CD4-positive, alpha-beta T cell treated with Interleukin-12 subunit alpha and Interleukin-12 subunit beta, for 1 hour (primary cell): ENCODE results near the gene PAEP.

ENCODE experiments used
- DNase-seq: peaks from one replicate; pipeline ENCODE4 v3.0.0-alpha.2; 2020

Gene PAEP

GRCh38 chr9:135580664-135581380 lies 19.3 kb downstream of the PAEP start:
- no peak for DNase-seq

DNA sequence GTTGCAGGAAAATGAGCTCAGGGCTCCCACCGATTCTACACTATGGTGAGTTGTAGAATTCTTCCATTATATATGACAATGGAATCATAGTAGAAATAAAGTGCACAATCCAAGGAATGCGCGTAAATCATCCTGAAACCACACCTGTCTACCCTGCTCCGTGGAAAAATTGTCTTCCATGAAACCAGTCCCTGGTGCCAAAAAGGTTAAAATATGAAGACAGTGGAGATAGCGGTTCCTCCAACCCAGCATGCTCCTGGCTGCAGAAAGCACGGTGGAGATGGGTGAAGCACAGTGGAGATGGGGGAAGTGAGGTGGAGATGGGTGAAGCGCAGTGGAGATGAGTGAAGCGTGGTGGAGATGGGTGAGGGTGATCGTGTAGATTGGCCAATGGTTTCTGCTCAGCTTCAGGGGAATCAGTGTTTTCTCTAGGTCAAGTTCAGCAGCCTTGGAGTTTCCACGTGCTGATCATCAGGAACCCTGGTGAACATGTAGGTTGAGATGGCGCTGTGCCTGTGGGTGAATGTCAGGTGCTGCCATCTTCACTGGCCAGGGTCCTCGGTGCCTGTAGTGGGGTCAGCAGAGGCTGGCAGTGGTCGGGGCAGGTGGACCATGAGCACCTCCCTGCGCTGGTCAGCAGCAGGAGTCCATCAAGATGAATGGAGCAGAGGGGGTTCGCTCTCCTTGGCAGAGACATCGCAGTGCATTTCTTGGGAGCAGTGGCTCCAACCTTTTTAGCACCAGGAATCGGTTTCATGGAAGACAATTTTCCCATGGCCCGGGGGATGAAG lies 20.3 kb downstream of the PAEP start:
- DNase-seq, result no peak

GRCh38 chr9:135582541-135582940 lies 21.0 kb downstream of the PAEP start:
- DNase-seq, result no peak

- DNase-seq, result no peak
Observed at GRCh38 chr9:135582966-135583687, 21.6 kb downstream of the PAEP start.

GRCh38 chr9:135583688-135584011 lies 22.1 kb downstream of the PAEP start:
- no peak for DNase-seq

DNA sequence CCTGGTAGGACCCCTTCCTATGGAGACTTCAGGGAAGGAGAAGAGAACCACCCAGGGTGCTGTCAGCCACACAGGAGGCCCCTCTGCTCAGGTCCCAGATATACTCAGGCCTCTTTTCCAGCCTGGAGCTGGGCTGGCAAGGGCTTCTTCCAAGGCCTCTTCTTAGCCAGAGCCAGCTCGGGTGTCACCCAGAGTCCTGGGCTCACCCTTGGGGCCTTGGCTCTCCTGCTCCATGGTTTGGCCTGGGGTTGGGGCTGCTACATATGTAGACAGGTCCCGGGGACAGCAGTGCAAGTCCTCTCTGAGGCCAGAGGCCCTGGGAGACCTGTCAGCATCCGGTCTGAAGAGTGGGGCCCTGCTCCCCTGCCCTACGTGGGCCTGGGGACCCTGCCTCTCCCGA lies 22.8 kb downstream of the PAEP start:
- no peak for DNase-seq

- DNase-seq, result no peak
Observed at GRCh38 chr9:135584934-135585333, 23.4 kb downstream of the PAEP start.

DNA sequence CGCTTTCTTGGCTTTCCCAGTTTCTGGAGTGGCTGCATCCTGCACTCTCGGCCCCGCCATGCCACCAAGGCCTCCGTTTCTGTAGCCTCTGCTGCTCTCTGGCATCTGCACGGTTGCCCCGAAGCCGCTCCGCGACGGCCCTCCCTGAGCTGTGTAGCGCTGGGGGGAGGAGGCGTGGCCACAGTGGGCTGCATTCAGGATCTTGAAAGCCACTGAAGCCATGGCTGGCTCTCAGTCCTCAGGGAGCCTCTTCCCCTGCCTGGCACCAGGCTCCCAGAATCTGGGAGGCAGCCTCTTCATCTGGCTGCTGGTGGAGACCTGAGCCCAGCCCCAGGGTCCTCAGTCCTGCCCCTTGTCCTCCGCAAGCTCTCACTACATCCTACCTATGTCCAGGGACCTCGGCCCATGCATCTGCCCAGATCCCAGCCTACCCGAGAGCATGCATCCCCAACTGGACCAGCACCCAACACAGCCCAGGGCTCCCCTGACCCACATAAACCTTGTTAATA lies 25.1 kb downstream of the PAEP start:
- no peak for DNase-seq

GRCh38 chr9:135587658-135588057 lies 26.1 kb downstream of the PAEP start:
- no peak for DNase-seq

DNA sequence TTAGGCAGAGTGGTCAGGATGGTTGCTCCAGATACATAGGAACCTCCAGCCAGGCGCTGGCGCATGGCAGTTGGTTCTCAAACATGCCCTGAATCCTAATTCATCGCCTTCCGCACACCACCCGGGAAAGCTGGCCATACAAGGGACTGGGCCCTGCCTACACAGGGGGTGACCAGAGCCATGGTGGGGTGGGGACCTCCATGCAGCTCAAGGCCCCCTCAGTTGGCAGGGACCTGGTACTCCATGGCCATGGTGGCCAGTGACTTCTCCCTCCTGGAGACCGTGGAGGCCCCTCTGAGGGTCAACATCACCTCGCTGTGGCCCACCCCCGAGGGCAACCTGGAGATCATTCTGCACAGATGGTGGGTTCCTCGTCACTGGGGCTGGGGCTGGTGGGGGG lies 26.8 kb downstream of the PAEP start:
- DNase-seq, result no peak

DNA sequence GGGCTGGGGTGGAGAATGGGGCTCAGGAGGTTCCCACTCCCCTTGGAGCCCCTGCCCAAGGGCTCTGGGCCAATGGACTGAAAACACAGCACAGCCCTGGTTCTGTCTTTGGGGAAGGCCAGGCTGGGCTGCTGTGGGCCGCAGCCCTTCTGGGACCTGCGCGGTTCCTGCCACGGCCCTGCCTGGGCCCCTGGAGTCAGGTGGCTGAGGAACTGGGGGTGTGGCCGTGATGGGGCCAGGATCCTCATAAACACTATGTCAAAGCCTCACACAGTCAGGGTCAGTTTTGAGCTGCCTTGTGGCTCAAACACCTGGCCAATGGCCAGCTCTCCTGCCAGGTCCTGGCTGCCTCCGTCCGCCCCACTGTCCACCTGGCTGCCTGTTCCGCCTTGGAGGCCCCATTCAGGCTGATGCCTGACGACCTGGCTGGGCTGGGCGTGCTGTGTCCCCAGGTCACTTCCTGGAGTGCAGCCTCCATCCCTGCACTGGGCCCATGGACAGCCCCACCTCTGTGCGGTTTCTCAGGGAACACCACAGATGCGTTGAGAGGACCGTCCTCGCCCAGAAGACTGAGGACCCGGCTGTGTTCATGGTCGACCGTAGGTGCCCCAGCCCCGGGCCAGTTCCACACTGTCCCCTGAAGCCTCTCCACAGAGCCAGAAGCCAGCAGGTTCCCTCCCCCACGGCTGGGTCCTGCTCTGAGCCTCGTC lies 27.5 kb downstream of the PAEP start:
- no peak for DNase-seq

DNA sequence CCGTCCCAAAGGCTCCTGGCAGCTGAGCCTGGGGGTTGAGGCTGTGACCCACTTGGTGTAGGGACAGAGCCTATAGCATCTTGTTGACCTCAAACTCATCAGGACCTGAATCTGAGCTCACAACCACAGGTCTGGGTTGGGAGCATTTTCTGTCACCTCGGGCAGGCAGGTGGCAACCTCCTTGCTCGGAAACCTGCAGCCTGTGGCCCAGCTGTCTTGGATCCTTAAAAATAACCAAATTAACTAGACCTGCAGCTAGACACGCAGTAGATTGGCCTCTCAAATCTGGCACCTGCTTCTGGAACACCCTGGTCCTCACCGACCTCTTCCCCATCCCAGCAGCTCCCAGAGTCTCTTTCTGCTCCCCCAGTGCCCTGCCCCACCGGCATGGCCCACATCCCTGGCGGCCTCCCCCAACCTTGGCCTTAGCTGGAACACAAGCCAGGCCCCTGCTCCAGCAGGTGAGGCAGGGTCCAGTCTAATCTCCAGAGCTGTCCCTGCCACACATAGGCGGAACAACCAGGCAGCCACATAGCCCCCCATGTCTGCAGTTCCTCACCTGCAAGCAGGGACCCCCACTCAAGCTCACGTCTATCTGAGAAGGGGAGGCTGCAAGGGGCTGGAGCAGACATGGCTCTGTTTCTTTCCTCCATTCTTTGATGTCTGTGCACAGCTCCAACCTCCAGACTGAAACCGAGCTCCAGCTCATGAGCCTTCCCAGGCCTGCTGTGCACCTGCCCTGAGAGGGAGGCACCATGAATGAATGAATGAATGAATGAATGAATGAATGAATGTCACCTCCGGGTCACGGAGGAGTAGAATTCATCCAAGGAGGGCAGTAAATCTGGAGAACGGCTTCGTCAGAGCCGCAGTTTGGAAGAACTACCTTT lies 28.3 kb downstream of the PAEP start:
- no peak for DNase-seq

DNA sequence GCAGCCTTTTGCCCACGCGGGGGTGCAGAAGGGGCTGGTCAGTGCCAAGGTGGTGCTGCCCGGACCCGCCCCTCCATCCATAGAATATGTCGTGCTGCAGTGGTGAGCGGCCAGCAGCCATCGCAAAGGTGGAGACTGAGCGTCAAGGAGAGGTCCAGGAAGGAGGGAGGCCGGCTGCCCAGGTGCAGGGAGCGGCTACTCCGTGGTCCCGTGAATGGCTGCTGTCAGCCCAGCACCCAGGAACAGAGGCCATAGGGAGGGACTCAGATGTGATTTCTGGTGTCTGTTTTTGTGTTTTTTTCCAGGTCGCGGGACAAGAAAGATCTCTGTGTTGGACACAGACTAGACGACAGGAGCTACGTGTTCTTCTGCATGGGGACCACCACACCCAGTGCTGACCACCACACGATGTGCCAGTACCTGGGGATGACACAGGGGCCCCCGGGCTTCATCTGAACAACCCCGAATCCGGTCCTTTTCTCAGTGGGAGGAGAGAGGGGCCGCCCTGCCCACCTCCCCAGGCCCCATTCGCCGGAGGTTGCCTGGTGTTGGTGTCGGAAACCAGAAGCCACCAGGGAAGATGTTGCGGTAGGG lies 29.0 kb downstream of the PAEP start:
- no peak for DNase-seq

- no peak for DNase-seq
Observed at GRCh38 chr9:135591506-135592330, 30.2 kb downstream of the PAEP start.

DNA sequence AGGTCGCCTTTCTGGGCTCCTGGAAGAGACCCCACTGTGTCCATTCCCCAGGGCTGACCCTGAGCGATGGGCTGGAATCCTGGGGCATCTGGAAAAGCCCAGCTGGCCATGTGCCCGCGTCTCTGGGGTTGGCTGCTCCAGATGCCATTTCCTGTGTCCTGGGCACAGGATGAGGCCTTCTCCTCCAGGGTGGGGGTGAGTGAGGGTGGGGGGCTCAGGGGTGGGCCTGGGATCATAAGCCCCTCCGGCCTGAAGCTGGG lies 30.7 kb downstream of the PAEP start:
- DNase-seq, result no peak

GRCh38 chr9:135592625-135593024 lies 31.1 kb downstream of the PAEP start:
- no peak for DNase-seq

- DNase-seq, result no peak
Observed at GRCh38 chr9:135596211-135596610, 34.7 kb downstream of the PAEP start.

GRCh38 chr9:135600296-135600817 lies 38.8 kb downstream of the PAEP start:
- DNase-seq, result no peak

GRCh38 chr9:135601988-135602387 lies 40.4 kb downstream of the PAEP start:
- no peak for DNase-seq

GRCh38 chr9:135602789-135603481 lies 41.4 kb downstream of the PAEP start:
- DNase-seq, result peak; percentile 52
